Gastrocnemius medialis (tissue), 4 donors: ENCODE data around the gene HSDL2.

Experiments used
- CTCF ChIP-seq, 5 experiments: fragments of 450-650 bp in 3 of 5; fragments of 200-600 bp in 2 of 5; sonication (generic) in 2 of 5; IDR thresholded peaks in 4 of 5; conservative IDR thresholded peaks in 1 of 5; 1 replicate in 4 of 5; 2 replicates in 1 of 5; pipeline ENCODE4 v1.5.1; 2016 to 2019; ENCODE audit warnings: antibody characterized with exemption in 5 of 5, mild to moderate bottlenecking in 3 of 5, moderate library complexity in 3 of 5
- POLR2A ChIP-seq, 2 donors: fragments of 450-650 bp; IDR thresholded peaks; one replicate each; pipeline ENCODE4 v1.6.1; 2017; ENCODE audit warnings: antibody characterized with exemption in 2 of 2, mild to moderate bottlenecking in 2 of 2, moderate library complexity in 2 of 2

DNA sequence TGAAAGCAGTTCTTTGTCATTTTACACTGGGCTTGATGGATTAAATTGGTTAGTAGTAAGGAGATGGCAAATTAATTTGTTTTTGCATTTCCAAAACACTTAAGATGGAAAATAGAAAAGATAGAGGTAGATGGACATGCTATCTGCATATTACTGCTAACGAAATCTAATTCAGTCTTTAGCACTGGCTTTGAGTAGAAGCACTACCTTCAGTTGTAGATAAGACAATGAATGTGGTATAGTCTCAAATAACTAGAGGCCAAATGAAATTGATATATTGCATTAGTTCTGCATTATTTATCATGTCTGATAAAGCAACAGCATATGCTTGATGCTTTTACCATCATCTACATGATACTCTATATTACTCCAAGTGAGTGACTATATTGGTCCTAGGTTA is 140.2 kb downstream of the HSDL2 start:
- TF ChIP-seq CTCF (IDR thresholded peaks at IDR 0.05 in 4 of 5, conservative IDR thresholded peaks at IDR 0.05 in 1 of 5), result no peak
- no peak for TF ChIP-seq POLR2A (IDR thresholded peaks at IDR 0.05)
